ENCODE results near the gene GREM1.

The GREM1 gene

DNA sequence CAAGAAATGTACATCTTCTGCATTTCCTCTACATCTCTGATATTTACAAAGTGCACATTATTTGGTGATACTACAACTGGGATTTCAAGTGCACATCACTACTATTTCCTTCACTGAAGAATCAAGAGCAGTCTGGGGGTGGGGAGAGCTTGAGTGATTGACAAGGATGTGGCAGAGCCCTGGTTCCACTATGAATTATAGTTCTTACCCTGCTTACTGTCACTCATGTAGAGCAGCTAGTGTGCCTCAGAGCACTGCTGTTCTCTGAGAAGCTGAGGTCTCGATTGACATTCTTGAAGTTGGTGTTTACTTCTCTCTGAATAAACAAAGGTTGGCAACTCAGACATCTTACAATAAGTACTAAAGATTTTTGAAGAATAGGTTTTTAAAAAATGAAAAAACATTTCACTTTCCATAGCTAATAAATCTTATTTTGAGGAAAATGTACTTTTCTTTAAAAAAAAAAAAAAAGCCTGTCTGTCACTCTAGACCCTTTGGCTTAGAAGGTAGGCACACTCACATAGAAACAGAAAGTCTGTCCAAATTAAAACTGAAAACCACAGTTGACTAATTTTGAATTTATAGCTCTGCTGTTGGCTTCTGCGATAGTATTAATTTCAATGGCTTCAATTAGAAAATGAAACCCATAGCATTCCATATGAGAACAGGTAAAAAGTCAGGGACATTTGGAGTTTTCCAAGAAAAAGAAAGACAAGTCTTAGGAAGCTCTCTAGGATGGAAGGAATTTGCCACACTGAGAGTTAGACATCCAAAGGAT is 5.6 kb downstream of the GREM1 start:
- POLR2A ChIA-PET (ENCODE audit: low non-redundant PET), result interaction anchor here (0.6 to 0.7 kb wide), 2 partner anchors 53 to 330 kb away, joined by 3 to 4 read pairs; no protein-coding TSS in a partner anchor
- no peak overlapping the region for H3K27ac ChIP-seq
- CTCF ChIA-PET, result interaction anchor here (0.6 kb wide), 1 partner anchor 99 kb away, joined by 3 read pairs; no protein-coding TSS in a partner anchor
- DNase-seq (ENCODE audit: low spot score), result no peak
- TF ChIP-seq, protein P1, sequence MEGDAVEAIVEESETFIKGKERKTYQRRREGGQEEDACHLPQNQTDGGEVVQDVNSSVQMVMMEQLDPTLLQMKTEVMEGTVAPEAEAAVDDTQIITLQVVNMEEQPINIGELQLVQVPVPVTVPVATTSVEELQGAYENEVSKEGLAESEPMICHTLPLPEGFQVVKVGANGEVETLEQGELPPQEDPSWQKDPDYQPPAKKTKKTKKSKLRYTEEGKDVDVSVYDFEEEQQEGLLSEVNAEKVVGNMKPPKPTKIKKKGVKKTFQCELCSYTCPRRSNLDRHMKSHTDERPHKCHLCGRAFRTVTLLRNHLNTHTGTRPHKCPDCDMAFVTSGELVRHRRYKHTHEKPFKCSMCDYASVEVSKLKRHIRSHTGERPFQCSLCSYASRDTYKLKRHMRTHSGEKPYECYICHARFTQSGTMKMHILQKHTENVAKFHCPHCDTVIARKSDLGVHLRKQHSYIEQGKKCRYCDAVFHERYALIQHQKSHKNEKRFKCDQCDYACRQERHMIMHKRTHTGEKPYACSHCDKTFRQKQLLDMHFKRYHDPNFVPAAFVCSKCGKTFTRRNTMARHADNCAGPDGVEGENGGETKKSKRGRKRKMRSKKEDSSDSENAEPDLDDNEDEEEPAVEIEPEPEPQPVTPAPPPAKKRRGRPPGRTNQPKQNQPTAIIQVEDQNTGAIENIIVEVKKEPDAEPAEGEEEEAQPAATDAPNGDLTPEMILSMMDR (conservative IDR thresholded peaks at IDR 0.05; ENCODE audit: low read depth), result no peak

DNA sequence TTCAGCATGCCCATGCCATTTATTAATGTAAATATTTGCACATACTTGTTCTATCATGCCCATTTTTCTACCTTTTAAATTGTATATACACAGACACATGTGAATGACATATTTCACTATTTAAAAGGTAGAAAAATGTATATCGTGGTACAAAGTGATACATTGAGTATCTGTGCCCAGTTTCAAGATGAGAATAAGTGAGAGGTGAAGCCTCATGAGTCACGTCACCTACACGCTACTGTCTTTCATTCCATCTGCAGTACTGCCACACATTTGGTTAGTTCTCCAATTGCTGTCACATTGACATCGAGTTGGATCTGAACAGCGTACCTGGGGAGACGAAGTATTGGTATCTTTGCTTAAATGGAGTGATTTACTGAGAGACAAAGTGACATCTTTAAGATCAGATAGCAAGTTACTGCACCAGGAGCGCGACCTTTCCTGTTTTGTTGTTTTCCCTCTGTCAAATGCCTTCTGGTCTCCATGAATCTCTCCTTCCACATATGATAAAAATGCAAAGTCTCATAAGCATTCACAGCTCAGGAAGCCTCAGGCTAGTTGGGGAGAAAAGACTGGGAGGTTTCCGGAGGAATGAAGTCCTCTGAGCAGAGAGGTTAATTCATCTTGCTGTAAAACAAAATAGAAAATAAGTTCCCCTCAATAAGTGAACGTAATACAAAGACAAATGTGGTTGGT is 12.0 kb downstream of the GREM1 start:
- ChIA-PET POLR2A (ENCODE audit: low non-redundant PET) (no interaction called here), CTCF (interaction anchor here (0.6 to 0.7 kb wide), 2 partner anchors 14 to 50 kb away, joined by 3 read pairs; no protein-coding TSS in a partner anchor)
- no peak overlapping the region for H3K27ac ChIP-seq
- TF ChIP-seq, protein P1 (conservative IDR thresholded peaks at IDR 0.05; ENCODE audit: low read depth), result no peak
- DNase-seq (ENCODE audit: low spot score), result no peak

DNA sequence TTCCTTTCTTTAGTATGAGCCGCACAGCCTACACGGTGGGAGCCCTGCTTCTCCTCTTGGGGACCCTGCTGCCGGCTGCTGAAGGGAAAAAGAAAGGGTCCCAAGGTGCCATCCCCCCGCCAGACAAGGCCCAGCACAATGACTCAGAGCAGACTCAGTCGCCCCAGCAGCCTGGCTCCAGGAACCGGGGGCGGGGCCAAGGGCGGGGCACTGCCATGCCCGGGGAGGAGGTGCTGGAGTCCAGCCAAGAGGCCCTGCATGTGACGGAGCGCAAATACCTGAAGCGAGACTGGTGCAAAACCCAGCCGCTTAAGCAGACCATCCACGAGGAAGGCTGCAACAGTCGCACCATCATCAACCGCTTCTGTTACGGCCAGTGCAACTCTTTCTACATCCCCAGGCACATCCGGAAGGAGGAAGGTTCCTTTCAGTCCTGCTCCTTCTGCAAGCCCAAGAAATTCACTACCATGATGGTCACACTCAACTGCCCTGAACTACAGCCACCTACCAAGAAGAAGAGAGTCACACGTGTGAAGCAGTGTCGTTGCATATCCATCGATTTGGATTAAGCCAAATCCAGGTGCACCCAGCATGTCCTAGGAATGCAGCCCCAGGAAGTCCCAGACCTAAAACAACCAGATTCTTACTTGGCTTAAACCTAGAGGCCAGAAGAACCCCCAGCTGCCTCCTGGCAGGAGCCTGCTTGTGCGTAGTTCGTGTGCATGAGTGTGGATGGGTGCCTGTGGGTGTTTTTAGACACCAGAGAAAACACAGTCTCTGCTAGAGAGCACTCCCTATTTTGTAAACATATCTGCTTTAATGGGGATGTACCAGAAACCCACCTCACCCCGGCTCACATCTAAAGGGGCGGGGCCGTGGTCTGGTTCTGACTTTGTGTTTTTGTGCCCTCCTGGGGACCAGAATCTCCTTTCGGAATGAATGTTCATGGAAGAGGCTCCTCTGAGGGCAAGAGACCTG is 13.2 kb downstream of the GREM1 start:
- TF ChIP-seq, protein P1 (conservative IDR thresholded peaks at IDR 0.05; ENCODE audit: low read depth), result no peak
- ChIA-PET POLR2A (ENCODE audit: low non-redundant PET) (no interaction called here), CTCF (interaction anchor here (0.6 kb wide), 1 partner anchor 15 kb away, joined by 3 read pairs; no protein-coding TSS in a partner anchor)
- peak; percentile 91 for DNase-seq (ENCODE audit: low spot score)
- no peak overlapping the region for H3K27ac ChIP-seq

DNA sequence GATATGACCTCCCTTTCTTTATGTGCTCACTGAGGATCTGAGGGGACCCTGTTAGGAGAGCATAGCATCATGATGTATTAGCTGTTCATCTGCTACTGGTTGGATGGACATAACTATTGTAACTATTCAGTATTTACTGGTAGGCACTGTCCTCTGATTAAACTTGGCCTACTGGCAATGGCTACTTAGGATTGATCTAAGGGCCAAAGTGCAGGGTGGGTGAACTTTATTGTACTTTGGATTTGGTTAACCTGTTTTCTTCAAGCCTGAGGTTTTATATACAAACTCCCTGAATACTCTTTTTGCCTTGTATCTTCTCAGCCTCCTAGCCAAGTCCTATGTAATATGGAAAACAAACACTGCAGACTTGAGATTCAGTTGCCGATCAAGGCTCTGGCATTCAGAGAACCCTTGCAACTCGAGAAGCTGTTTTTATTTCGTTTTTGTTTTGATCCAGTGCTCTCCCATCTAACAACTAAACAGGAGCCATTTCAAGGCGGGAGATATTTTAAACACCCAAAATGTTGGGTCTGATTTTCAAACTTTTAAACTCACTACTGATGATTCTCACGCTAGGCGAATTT is 14.9 kb downstream of the GREM1 start:
- CTCF ChIA-PET, result interaction anchor here (0.6 kb wide), 1 partner anchor 171 kb away, joined by 3 read pairs; no protein-coding TSS in a partner anchor
- DNase-seq (ENCODE audit: low spot score), result no peak
- TF ChIP-seq, protein P1 (conservative IDR thresholded peaks at IDR 0.05; ENCODE audit: low read depth), result no peak
- POLR2A ChIA-PET (ENCODE audit: low non-redundant PET), result no interaction called here
- no peak overlapping the region for H3K27ac ChIP-seq

DNA sequence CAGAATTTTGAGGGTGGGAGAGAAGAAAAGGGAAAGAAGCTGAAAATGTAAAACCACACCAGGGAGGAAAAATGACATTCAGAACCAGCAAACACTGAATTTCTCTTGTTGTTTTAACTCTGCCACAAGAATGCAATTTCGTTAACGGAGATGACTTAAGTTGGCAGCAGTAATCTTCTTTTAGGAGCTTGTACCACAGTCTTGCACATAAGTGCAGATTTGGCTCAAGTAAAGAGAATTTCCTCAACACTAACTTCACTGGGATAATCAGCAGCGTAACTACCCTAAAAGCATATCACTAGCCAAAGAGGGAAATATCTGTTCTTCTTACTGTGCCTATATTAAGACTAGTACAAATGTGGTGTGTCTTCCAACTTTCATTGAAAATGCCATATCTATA is 15.5 kb downstream of the GREM1 start:
- CTCF ChIA-PET, result interaction anchor here (0.6 kb wide), 1 partner anchor 170 kb away, joined by 3 read pairs; no protein-coding TSS in a partner anchor
- POLR2A ChIA-PET (ENCODE audit: low non-redundant PET), result no interaction called here
- H3K27ac ChIP-seq, result no peak overlapping the region
- DNase-seq (ENCODE audit: low spot score), result no peak
- TF ChIP-seq, protein P1 (conservative IDR thresholded peaks at IDR 0.05; ENCODE audit: low read depth), result no peak

Data from RWPE1 (cell line).